NCI-H128 (cell line): ENCODE data around the gene LRRC3C.
A peak's percentile ranks its signal among the peaks of the same experiment; 100 is the strongest.
"Not testable (repeated sequence)": the region's sequence is repeated elsewhere in the genome, so short reads cannot be mapped to it uniquely, and the experiment has no call there.

Experiments used
- DNase-seq: peaks from one replicate; lab custom pipeline; 2025; ENCODE audit not compliant: unreplicated experiment; lab: John Stamatoyannopoulos, UW

Gene LRRC3C

DNA sequence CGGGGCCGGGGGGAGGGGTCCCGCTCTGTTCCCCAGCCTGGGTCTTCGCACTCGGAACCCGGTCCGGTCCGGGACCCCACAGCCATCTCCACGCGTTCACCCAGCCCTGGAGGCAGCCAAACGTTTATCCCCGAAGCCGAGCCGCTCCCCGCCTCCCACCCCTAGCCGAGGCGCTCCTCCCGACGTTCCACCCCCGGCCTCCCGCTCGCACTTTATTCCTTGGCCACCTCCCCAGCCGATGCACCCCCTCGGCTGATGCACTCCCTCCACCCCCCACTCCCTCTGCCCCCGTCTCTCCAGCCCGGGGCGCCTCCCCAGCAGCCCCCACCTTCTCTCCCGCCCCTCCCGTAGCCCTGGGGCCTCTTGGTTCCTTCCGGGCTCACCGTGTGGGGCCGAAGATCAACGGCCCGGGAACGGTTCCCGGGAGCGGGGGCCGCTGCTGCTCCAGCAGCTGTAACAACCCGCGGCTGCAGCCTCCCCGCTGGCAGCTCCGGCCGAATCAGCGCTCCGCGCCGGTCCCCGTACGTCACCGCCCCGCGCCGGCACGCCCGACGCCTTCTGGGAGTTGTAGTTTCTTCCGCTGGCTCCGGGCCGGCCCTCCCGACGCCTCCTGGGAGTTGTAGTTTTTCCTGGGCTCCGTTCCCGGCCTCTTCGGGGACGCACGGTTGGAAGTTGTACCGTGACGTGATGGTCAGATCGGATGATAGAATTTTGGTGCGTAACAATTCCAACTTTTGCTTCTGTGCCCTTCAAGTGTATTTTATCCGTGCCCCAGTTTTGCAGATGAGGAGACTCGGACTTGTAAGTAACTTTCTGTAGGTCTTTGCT is at the start of gene LRRC3C, which contains the start of gene ORMDL3:
Gene LRRC3C, plus strand, starts transcription at position 632 of the 828 bp plus-strand sequence. CDS start 13,792 bp downstream, outside the sequence.
Gene ORMDL3, minus strand, starts transcription at position 501 of the 828 bp plus-strand sequence. CDS start 3,398 bp downstream, outside the sequence.
- DNase-seq: peak; percentile 50

DNA sequence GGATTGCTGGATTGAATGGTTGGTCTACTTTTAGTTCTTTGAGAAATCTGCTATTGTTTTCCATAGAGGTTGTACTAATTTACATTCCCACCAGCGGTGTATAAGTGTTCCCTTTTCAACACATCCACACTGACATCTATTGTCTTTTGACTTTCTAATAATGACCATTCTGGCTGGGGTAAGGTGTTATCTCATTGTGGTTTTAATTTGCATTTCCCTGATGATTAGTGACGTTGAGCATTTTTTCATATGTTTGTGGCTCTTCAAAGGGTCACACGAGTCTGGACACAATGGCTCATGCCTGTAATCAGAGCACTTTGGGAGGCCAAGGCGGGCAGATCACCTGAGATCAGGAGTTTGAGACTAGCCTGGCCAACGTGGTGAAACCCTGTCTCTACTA is 41.4 kb upstream of the LRRC3C start:
- DNase-seq: not testable (repeated sequence)

GRCh38 chr17:39887078-39887477 is 40.5 kb upstream of the LRRC3C start:
- DNase-seq: no peak

DNA sequence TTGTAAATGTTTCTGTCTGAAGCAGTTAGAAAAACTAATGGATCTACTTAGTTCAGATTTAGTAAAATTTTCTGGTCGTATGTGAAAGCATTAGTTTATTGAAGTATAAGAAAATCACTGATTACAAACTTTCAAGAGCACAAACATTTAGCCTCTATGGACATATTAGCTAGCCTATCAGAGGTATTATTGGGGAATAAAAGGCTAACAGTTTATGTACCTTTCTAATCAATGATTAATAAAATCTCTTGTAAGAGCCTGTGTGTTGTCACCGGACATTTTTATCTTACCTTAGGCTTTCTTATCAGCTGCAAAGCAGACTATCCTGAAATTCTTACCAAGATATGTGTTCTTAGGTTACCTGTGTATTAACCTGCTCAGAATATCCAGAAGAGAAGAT is 38.3 kb upstream of the LRRC3C start:
- DNase-seq: no peak

DNA sequence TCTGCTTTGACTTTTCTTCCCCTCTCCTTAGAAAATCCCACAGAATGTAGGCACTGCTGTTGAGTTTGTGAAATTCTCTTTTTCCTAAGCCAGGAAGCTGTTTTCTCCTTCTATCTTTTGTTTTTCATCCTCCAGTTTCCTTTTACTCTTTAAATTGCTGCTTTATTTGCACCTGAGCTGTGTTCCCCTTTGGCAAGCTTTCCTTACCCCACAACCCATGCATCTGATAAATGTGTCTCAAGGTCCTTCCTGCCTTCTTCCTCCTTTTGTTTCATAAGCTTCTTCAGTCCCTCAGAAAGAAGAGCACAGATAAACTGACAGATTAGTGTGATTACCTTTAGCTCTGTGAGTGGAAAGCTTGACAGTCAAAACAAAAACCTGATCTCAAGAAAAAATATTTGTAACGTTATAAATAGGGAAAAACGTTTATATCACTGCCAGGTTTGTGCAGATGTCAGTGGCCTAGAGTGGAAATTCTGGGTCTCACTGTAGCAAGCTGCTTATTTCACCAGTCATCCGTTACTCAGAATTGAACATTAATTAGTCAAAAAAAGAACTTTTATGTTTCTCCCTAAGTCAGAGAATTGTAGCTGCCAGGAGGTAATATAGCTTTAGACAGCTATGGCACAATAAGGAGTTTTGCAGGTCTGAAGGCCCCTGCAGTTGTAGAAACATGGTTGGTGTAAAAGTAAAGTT is 32.7 kb upstream of the LRRC3C start:
- DNase-seq: no peak

- no peak for DNase-seq
Observed at GRCh38 chr17:39898088-39898487, 29.4 kb upstream of the LRRC3C start.

GRCh38 chr17:39899215-39899614 is 28.3 kb upstream of the LRRC3C start:
- DNase-seq: no peak

GRCh38 chr17:39902027-39902426 is 25.5 kb upstream of the LRRC3C start:
- not testable (repeated sequence) for DNase-seq

GRCh38 chr17:39903158-39903884 is 24.2 kb upstream of the LRRC3C start:
- DNase-seq: no peak

GRCh38 chr17:39904990-39905288 is 22.6 kb upstream of the LRRC3C start:
- no peak for DNase-seq

DNA sequence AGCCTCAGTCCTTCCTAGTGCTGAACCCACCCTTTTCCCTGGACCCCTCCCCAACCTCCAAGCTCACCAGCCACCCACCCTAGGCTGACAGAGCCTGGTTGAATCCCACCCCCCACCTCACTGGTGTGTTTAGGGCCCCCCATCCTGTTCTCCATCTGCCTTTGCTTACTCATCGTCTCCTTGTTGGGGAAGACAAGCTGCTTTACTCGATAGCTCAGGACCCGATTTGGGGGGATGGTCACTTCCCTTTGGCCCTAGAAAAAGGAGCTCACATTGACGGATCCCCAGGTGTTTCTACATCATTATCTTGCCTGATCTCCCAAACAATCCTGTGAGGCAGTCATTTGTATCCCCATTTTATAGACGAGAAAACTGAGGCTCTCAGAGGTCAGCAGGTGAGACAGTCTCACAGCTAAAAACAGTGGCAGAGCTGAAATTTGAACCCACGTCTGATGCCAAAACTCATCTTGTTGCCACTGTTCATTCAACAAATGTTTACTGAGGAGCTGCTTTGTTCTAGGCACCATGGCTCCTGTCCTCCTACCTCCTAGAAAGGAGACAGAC is 18.7 kb upstream of the LRRC3C start:
- DNase-seq: no peak

DNA sequence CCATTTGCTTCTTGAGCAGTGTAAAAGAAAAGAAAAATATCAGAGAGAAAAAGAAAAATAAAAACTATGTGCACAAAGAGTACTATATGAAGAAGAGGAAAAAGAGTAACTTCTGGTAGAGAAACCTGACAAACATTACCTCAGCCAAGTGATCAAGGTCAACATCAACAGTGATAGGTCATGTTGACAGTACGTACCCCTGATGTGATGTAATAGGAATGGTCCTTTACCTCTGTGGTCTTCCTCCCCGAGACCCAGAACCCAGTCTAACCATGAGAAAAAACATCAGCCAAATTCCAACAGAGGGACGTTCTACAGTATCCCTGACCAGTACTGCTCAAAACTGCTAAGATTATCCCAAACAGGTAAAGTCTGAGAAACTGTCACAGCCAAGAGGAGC is 13.5 kb upstream of the LRRC3C start:
- DNase-seq: no peak

DNA sequence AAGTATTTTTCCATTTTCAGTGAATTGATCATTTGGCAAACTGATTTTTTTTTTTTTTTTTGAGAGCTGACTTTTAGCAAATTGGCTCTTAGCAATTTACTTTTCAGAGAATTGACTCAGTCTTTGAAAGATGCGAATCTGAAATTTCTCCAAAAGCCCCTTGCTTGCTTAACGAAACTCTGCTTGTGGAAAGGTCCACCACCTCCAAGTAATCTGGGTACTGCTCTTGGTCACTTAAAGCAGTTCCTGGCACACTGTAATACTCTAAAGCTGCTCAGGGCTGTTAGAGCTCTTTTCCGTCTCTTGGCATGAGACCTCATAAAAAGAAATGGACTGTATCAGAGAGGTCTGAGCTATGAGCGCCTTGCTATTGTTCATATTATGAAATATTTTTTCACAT is 12.0 kb upstream of the LRRC3C start:
- no peak for DNase-seq

GRCh38 chr17:39916918-39917317 is 10.6 kb upstream of the LRRC3C start:
- no peak for DNase-seq

GRCh38 chr17:39919087-39919683 is 8.3 kb upstream of the LRRC3C start:
- DNase-seq: no peak

- no peak for DNase-seq
Observed at GRCh38 chr17:39920218-39921210, 7.0 kb upstream of the LRRC3C start.

- DNase-seq: no peak
Observed at GRCh38 chr17:39921323-39921722, 6.2 kb upstream of the LRRC3C start.

DNA sequence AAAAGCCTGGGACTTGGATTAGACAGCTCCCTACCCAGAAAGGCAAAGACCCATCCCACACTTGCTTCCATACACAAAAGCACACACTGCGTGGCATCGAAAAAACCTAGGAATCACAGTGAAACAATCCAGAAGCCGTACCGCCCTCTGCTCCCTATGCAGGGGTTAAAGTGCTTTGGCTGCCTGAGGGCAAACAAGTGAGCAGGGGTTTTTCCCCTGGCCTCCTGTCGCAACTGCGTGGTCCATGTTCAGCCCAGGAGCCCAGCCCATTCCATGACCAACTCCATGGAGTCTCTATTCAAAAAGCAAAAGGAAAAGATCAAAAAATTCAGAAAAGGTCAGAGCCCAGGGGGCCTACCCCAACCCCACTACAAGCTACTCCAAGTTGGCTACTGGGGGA is 5.5 kb upstream of the LRRC3C start:
- DNase-seq: no peak

DNA sequence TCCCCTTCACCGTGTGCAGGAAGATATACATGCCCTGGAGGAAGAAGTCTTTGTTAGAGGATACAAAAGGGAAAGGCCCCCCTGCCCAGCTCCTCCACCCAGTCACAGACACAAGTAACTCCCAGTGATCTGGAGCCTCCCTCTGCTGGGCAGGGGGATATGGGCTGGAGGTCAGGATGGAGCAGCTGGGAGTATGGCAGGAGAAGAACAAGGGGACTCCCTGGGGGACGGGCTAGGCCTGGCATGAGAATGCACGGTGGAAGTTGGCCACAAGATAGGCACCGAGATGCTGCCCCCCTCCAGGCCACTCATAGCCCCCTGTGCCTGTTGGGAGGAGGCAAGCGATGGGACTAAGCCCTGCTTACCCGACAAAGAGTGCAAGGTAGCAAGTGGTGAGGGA is 4.3 kb upstream of the LRRC3C start:
- DNase-seq: no peak
